ENCODE results near the gene ARMC7. TPM values are rescaled to one million over a fixed set of nuclear protein-coding genes. Genes with fewer than 3 reads are reported as not detected.

Gene ARMC7
- total and polyA plus RNA-seq, 2 of the 13 experiments (the other 11 are each of a cell fraction or from before 2014, with no cell fraction given): 3.9 to 4.2 TPM

DNA sequence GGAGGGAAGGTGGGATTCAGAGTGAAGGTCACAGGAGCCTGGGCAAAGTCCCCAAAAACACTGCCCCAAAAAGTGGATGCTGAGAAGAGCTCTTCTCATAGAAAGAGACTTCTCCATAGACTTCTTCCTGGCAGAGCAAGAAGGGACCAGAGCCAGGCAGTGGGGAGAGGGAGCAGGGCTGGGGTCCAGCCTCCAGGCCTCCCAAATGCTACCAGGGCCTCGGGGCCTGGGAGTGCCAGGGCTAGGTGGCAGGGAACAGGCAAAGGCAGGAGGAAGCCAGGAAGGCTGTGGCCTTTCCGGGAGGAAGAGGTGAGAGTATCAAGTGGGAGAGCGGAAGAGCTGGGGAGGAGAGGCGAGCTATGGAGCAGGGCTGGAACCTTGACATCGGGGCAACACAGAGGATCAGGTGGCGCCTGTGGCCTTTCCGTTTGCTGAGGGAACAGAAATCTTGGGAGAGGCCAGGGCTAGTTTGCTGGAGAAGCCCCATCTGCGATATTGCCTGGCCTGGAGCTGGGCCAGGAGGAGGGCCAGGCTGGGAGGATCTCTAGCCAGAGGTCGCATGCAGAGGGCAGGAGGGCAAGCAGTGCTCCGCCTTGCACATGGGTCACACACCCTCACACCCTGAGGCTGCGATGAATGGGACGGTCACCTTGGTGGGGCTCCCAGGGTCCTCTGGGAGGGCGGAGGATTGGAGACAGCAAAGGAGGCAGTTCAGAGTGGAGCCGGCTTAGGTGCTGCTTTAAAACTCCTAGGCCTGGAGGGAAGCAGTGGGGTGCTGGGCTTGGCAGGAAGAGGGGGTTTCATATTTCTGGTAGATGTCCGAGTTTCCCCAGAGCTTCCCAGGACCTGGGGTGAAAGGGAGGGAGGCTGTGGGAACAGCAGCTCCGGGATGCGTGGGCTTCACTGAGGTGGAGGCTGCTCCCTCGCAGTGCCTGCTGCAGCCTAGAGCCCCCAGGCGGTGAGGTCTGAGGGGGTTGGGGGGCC, 18.6 kb upstream of the ARMC7 start (continued):
- TF ChIP-seq ADNP (CRISPR knock-in tag; IDR thresholded peaks at IDR 0.05) (no peak), CBX5 (CRISPR knock-in tag; IDR thresholded peaks at IDR 0.05; ENCODE audit: borderline replicate concordance) (no peak; the same call in 1 of the 2 replicates), SOX6 (IDR thresholded peaks at IDR 0.05) (no peak), SOX6 (CRISPR knock-in tag; IDR thresholded peaks at IDR 0.05) (peak; percentile 1; the same call in 1 of the 2 replicates), HNRNPL (IDR thresholded peaks at IDR 0.05; ENCODE audit: low read depth, low read length) (peak; percentile 75), MED1 (CRISPR knock-in tag; IDR thresholded peaks at IDR 0.05) (0 out of 2 replicates have a peak, but pooled peaks have one; percentile 36), PRPF4 (IDR thresholded peaks at IDR 0.05; ENCODE audit: low read depth, low read length, poor library complexity, severe bottlenecking) (no peak), ZNF724P (CRISPR knock-in tag; IDR thresholded peaks at IDR 0.05; ENCODE audit: borderline replicate concordance) (no peak; the same call in 1 of the 2 replicates), SALL2 (CRISPR knock-in tag; IDR thresholded peaks at IDR 0.05) (no peak), ZNF577 (CRISPR knock-in tag; IDR thresholded peaks at IDR 0.05; ENCODE audit: borderline replicate concordance, low read depth) (no peak), LCORL (IDR thresholded peaks at IDR 0.05) (no peak), LCORL (CRISPR knock-in tag; IDR thresholded peaks at IDR 0.05) (peak; percentile 82; the same call in 1 of the 2 replicates), ZNF607 (CRISPR knock-in tag; IDR thresholded peaks at IDR 0.05; ENCODE audit: borderline replicate concordance) (peak; percentile 73), ZNF773 (CRISPR knock-in tag; IDR thresholded peaks at IDR 0.05; ENCODE audit: borderline replicate concordance) (no peak), HOXA3 (CRISPR knock-in tag; IDR thresholded peaks at IDR 0.05) (peak; percentile 86), FOXO1 (CRISPR knock-in tag; IDR thresholded peaks at IDR 0.05) (no peak; the same call in 1 of the 2 replicates), JUNB (CRISPR knock-in tag; IDR thresholded peaks at IDR 0.05; ENCODE audit: borderline replicate concordance) (no peak), BRCA1 (CRISPR knock-in tag; IDR thresholded peaks at IDR 0.05) (no peak), KLF6 (CRISPR knock-in tag; IDR thresholded peaks at IDR 0.05) (0 out of 2 replicates have a peak, but pooled peaks have one; percentile 44)
- TF ChIP-seq, protein P1, sequence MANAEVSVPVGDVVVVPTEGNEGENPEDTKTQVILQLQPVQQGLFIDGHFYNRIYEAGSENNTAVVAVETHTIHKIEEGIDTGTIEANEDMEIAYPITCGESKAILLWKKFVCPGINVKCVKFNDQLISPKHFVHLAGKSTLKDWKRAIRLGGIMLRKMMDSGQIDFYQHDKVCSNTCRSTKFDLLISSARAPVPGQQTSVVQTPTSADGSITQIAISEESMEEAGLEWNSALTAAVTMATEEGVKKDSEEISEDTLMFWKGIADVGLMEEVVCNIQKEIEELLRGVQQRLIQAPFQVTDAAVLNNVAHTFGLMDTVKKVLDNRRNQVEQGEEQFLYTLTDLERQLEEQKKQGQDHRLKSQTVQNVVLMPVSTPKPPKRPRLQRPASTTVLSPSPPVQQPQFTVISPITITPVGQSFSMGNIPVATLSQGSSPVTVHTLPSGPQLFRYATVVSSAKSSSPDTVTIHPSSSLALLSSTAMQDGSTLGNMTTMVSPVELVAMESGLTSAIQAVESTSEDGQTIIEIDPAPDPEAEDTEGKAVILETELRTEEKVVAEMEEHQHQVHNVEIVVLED (CRISPR knock-in tag; IDR thresholded peaks at IDR 0.05; ENCODE audit: borderline replicate concordance): no peak
- TF ChIP-seq, protein P2, sequence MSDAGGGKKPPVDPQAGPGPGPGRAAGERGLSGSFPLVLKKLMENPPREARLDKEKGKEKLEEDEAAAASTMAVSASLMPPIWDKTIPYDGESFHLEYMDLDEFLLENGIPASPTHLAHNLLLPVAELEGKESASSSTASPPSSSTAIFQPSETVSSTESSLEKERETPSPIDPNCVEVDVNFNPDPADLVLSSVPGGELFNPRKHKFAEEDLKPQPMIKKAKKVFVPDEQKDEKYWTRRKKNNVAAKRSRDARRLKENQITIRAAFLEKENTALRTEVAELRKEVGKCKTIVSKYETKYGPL (CRISPR knock-in tag; IDR thresholded peaks at IDR 0.05): no peak
- TF ChIP-seq, protein P3, sequence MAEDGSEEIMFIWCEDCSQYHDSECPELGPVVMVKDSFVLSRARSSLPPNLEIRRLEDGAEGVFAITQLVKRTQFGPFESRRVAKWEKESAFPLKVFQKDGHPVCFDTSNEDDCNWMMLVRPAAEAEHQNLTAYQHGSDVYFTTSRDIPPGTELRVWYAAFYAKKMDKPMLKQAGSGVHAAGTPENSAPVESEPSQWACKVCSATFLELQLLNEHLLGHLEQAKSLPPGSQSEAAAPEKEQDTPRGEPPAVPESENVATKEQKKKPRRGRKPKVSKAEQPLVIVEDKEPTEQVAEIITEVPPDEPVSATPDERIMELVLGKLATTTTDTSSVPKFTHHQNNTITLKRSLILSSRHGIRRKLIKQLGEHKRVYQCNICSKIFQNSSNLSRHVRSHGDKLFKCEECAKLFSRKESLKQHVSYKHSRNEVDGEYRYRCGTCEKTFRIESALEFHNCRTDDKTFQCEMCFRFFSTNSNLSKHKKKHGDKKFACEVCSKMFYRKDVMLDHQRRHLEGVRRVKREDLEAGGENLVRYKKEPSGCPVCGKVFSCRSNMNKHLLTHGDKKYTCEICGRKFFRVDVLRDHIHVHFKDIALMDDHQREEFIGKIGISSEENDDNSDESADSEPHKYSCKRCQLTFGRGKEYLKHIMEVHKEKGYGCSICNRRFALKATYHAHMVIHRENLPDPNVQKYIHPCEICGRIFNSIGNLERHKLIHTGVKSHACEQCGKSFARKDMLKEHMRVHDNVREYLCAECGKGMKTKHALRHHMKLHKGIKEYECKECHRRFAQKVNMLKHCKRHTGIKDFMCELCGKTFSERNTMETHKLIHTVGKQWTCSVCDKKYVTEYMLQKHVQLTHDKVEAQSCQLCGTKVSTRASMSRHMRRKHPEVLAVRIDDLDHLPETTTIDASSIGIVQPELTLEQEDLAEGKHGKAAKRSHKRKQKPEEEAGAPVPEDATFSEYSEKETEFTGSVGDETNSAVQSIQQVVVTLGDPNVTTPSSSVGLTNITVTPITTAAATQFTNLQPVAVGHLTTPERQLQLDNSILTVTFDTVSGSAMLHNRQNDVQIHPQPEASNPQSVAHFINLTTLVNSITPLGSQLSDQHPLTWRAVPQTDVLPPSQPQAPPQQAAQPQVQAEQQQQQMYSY (CRISPR knock-in tag; IDR thresholded peaks at IDR 0.05): peak; percentile 11; the same call in 1 of the 2 replicates
- TF ChIP-seq, protein P4, sequence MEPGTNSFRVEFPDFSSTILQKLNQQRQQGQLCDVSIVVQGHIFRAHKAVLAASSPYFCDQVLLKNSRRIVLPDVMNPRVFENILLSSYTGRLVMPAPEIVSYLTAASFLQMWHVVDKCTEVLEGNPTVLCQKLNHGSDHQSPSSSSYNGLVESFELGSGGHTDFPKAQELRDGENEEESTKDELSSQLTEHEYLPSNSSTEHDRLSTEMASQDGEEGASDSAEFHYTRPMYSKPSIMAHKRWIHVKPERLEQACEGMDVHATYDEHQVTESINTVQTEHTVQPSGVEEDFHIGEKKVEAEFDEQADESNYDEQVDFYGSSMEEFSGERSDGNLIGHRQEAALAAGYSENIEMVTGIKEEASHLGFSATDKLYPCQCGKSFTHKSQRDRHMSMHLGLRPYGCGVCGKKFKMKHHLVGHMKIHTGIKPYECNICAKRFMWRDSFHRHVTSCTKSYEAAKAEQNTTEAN (CRISPR knock-in tag; conservative IDR thresholded peaks at IDR 0.05): peak; percentile 59
